Stimulated activated CD4-positive, alpha-beta T cell treated with anti-CD3 and anti-CD28 coated beads, Interleukin-1b, Interleukin-23, amount 100 ng/mL, for 4 hours (primary cell): ENCODE results near the gene RASL11B.

Experiments used
- DNase-seq, 2 donors: peaks; one replicate each; pipeline ENCODE4 v3.0.0-alpha.2; 2020; ENCODE audit warnings: low read depth in 2 of 2

The RASL11B gene

DNA sequence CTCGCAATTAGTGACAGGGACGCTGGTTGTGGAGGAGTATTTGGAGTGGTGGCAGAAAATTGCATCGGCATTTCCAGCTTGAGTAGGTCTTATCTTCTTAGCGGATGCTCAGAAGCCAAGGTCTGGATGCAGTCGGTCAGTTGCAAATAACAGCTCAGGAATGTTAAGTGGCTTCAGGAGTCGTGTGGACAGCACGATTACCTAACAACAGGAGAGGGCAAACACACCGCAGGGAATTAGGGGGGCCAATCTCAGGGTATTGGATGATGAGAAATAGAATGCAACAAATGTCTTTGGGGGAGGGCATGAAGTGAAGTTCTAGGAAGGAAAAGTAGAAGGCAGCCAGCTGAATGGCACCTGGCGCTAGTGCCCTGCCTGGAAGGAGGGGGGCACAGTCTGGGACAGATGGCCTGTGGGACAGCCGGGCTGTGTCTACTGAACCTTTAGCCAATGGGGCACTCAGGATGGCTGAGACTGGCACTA, 11.8 kb downstream of the RASL11B start:
- no peak for DNase-seq

DNA sequence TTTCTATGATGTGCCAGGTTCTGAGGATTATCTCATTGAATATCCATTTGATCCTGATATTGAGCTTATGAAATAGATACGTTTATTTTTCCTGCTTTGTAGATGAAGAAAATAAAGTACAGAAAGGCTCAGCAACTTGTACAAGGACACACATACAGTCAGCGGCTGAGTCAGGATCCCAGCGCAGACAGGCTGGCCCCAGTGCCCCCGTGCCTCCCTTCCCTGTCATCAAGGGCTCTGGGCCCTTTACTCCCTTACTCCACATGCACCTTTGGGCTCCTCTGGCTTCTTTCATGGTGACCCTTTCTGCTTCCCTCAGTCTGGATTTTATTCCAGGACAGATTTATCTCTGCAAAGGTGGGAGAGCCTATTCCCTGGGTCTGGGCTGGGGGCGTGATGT, 12.8 kb downstream of the RASL11B start:
- no peak for DNase-seq

DNA sequence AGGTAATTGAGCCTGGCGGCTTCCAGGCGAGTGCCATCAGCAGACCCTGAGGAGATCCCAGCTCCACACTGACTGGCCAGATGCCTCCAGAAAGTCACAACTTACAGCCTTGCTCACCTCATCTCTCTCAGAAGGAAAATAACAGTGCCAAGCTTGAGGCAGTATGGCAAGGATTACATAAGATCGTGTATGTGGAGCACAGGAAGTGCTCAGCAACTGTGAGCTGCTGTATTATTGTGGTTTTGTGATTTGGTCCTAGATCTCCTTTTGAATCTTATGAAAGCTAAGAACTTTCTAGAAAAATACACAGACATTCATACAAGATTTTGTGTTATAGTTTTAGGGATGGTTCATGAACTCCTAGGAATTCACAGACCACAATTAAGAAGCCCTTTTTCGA, 14.0 kb downstream of the RASL11B start:
- no peak for DNase-seq

DNA sequence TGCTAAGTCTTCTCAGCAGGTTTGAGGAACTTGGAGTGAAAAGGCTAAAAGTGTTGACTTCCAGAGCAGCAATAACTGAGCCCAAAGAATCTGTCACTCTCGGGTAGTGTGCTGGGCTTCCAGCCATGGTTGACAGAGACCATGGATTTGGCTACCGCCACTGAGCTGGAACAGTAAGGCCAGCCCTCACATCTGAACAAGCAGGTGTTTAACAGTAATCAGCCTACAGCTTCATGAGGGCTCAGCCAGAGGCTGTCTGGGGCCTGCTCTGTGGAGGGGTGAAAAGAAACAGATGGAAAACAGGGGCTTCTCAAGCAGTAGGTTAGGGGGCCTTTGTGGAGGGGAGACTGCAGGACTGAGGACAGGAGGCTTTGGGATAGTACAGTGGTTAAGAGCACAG, 14.9 kb downstream of the RASL11B start:
- DNase-seq: no peak

DNA sequence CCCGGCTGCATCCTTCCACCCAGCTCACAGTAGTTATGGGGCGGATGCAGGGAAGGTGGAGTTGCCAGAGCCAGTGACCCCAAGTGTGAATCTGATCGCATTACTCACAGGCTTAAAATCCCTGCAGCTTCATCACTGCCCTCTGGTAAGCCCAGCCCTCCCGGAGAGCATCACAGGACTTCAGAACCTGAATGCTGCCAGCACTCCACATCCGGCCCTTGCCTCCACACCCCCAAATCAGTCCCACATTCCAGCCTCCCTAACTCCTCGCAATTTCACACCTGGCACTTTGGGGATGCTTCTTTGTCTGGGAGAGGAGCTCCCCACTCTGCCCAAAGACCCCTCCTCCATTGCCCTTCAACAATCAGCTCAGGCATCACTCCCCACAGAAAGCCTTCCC, 15.6 kb downstream of the RASL11B start:
- DNase-seq: no peak

DNA sequence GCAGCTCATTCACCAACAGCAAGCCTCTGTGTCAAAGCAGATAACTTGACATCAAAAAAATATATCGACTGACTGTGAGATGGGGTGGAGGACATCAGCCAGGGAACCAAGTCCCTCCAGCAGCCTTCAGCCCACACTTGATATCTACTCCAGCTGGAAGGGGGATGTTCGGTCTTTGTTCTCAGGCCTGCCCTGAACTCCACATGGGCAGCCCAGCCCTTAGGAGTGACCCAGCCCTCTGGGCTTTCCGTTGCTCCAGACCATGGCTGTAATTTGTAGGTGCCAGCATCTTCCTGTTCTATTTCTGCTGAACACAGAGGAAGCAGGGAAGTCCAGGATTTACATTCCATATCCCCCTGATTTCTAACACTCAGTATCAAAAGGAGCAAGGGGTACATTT, 17.4 kb downstream of the RASL11B start:
- no peak for DNase-seq

DNA sequence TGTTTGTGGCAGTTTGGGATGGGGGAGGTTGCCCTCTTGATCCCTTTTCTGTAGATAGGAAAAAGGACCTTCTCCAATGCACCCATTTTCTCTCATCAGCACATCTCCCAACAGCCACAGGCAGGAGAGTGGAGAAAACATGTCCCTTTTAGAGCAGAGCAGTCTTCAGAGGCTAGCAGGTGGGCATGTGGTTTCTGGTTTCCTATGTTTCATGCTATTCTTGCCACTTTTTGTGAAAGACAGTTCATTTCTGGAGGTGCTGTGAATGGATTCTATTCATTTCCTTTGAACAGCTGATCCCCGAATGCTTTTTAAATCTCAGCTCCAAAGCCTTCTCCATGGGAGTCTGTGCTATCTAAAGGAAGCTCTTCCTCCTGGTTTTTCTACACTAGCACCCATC, 18.9 kb downstream of the RASL11B start:
- DNase-seq: no peak

DNA sequence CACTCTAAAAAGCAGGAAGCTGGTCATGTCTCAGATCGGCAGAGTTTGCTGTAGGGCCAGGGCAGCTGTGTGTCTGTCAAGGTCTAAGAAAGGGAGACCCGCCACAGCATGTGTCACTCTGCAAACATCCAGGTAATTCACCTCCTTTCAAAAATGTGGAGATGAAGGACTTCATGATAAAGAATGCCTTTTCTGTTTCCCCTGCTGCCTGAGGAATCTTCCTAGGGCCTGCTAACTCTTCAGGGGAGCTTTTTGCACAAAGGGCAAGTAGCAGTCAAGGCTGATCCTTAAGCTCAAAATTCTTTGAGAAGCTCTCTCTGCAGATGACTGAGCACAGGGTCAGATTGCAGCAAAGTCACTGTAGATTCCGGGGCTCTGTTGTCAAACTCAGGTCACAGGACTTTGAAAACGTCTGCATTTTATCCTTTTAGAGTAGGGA, 21.1 kb downstream of the RASL11B start:
- no peak for DNase-seq

DNA sequence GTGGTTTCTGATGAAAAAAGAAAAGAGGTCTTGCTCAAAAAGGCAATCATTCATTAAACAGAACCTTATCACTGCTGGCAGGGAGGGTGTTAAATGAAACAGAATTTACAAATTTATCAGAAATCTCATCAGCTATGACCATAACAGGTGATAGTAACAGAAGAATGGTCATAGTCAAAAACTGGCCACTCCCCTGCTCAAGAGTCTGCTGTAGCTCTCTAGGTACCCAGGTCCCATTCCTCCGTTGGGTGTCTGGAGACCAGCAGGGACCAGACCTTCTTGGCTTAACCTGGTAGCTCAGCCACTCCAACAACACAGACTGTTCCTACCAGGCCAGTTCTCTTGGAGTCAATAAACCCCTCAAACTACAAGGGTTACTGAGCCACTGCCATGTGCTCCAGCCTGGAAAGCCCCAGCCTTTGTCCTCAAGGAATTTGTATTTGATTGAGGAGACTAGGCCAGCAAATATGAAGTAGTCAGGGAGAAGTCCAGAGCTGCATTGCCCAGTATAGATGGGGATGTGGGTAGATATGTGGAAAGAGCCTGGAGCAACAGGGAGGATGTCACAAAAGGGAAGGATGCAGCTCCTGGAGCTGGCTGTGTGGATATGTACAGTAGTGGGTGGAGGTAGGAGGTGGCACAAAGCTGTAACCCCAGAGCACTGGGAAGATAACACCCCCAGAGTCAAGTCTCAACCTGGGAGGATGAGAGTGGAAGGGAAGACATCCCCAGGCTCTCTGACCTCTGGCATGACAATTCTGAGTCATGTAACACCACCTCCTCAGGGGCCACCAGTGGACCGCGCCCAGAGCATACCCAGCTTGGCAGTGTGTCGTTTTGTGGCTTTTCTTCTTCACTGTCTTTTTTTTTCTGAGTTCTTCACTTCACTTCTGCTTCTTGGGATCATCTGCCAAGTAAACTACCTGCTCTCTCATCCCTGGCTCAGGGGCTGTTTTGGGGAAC, 21.9 kb downstream of the RASL11B start:
- DNase-seq: no peak

DNA sequence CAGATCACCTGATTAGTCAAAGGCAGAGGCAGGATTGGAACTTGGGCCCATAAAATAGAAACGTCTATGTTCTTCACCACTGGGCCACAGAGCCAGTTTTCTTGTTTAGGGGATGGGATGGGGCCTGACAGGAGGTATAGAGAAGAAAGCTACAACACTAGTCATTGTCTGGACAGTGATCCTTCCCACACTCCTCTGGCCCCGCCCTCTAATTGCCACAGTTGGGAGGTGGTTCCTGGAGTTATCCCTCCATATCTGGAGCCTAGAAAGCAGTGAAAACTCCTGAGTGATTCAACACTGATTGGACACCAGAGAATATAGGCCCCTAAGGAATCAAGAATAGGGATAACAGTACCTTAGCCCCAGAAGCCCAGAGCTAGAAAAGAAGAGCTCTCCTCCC, 22.9 kb downstream of the RASL11B start:
- DNase-seq: no peak

DNA sequence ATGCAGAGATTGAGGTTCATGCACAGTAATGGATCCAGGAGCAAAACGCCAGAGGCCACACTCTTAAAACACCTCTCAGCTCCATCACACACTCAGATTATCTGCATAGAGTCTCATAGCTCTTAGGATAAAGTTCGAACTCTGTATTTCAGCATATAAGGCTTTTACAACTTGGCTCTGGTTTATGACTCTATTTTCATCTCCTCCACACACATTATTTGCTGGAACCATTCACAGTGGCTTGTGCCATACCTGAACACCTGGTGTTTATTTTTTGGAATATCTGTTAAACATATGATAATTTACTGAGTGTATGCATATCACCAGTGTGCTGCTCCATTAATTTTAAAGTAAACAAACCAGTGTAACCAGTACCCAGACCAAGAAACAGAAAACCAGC, 27.2 kb downstream of the RASL11B start:
- no peak for DNase-seq

DNA sequence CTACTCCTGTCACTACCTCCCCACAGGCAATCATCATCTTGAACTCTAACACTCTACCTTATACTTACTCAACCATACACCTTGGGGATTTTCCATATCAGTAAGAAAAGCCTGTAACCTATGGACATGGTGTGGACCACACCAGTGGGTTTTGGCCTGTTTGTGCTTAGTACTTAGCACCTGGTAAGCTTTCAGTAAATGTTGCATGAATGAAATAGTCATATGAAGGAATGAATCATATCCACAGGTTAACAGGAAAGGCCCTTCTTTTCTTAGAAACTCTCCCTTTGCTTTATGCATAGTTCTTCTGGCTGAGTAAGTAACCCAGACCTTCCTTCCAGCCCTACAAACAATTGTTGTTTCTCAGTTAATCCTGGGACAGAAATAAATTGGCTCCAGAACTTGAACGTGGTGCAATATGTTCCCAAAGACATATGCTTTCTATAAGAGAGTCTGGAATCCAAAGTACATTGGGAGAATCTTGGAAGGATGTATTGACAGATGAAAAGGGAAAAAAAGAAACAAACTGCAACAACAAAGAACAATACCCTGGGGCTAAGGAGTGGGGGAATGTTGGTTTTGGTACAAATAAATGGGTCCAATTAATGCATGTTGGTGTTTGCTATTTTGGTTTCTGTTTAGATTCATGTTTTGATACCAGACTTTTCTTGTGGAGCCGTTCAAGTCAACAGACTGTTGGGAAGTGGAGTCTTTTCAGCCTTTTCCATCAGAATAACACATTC, 27.8 kb downstream of the RASL11B start:
- DNase-seq: no peak

DNA sequence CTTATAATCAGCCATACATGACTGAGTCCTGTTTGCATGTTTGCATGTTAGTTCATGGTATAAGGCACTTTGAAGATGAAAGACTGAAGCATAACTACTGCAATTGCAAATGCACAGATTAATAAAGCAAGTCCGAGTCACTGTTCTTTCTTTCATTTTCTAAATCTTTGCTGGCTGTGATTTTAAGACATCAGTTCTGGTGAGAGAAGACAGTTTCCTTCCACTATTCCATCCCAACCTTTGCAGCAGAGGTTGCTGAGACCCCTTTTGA, 28.3 kb downstream of the RASL11B start:
- no peak for DNase-seq

DNA sequence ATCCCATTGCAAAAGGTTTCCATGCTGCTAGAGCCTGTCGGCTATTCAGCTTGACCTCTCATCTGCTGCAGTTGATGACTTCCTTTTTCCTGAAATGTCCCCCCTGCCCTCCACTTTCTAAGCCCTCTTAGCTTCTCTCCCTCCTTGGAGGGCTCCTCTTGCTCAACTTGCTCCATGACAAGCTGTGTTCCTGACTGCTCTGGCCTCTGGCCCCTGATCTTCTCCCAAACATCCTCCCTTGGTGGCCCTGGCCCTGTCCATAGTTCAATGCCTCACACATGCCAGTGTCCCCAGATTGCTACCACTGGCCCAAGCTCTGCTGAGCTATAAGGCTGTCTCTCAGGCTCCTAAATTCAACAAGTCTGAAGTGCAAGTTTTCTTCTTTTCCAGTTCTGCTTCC, 29.6 kb downstream of the RASL11B start:
- no peak for DNase-seq

DNA sequence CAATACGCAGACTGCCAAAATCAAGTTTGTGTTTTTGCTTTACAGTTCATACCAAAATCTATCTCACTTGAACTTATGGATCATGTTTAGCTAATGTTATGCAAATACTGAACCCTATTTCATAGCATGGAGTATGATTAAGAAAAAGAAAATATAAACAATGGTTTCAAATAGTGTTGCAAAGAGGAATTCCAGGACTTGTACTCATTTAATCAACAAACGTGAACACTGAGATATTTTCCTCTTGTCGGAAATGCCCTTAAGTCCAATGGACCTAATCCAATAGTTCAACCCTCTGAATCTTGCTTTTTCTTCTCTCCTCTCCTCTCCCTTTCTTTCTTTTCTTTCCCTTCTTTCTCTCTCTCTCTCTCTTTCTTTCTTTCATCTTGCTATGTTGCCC, 30.8 kb downstream of the RASL11B start:
- DNase-seq: no peak

DNA sequence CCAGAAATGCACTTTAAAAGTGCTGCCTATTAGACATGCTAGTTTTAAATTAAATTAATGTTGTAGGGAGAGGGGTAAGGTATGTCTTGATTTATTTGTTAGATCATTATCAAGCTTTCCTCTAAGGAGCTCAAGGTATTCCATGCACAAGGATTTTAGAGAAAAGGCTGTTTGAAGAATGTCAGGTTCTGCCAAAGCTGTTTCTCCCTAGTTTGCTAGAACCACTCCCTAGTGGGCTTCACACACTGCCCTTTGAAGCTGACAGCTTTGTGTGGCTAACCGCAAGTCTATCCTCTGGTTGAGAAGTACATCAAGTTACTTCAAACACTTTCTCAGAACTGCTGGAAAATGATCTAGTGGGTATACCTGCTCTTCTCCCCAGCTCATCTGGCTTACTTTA, 32.3 kb downstream of the RASL11B start:
- DNase-seq: no peak

DNA sequence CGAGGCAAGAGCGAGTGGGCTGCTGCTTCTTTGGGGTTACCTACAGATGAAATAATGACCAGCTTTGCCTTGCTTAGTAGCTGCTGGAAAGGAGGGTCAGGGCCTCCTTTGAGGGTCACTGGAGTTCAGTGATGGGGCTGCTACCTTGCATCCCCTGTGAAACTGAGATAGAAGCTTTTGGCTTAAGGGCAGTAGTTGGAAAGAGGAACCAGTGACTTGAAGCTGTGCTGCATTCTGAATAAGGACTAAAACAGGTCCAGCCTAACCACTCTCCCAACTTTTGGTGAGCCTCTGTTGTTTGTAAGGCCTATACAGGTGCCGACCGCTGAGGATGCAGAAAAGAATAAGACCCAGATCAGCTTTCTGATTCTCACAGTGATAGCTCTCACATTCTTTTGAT, 41.2 kb downstream of the RASL11B start:
- DNase-seq: no peak

DNA sequence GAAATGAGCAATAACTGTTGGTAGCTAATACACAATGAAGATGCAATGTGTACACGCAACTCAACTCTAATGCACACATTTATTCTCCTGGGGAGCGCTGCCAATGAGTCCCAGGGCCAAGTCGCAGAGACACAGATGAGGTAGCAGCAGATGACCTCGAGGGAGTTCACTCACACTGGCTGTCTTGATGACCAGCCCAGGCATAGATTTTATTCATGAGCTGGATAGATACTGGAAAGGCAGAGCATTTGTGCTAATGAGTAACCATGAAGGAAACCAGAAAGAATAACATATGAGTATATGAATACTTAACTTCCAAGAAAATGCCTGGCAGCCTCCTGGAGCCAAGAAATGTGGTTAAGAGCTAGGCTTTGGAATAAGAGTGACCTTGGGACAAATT, 42.3 kb downstream of the RASL11B start:
- DNase-seq: no peak

DNA sequence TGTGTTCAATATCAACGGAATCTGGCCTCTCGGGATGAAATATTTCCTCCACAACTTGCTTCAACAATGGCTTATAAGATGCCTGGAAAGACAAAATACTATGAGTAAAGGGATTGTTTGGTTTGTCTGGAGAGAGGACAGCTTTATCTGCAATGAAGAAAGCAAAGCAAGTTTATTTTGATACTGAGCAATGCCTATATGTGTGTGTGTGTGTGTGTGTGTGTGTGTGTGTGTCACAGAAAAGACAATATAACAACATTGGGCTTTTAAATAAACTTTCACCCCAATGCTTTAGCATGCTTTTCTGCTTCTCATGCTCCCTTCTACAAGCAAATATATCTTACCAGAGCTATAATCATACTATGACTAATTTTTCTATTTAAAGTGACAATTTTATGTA, 45.4 kb downstream of the RASL11B start:
- no peak for DNase-seq

DNA sequence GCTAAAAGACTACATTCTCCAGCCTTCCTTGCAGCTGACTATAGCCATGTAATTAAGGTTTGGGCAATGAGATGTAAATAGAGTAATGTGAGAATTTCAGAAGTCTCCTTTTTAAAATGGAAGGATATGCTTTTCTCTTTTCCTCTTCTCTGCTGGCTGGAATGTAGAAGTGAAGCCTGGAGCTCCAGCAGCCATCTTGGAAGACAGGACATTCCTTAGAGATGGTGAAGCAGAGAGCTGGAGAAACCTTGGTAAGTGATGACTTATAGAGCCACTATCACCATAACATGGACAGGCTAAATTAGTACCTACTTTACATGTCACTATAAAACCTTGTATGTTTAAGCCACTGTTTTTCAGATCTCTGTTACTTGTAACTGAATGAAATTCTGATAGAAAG, 48.0 kb downstream of the RASL11B start:
- DNase-seq: no peak

DNA sequence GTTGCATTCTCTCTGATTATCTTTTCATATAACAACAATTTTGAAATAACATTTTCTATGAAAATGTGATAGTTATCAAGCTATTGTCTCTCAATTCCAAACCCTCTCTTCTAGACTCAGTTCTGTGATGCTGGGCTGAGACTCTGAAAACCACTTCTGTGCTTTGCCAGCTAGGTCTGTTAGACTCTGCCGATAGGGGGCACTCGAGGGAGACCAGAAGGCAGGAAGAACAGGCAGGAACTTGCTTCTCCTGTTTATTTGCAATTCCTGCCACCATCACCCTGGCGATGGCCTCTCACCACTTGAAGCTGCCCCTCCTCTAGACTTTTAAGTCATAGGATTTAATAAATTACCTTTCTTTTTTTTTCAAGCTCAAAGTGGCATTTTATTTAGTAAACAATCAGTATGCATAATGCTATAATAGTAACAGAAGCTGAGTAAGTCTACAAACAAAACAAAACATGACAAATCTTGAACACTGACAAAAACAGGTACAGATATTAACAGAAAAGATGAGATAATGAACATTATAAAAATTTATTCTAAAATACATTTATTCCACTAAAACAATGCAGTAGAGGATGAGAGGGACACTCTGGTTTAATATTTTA, 49.7 kb downstream of the RASL11B start:
- DNase-seq: peak; percentile 47 to 52

DNA sequence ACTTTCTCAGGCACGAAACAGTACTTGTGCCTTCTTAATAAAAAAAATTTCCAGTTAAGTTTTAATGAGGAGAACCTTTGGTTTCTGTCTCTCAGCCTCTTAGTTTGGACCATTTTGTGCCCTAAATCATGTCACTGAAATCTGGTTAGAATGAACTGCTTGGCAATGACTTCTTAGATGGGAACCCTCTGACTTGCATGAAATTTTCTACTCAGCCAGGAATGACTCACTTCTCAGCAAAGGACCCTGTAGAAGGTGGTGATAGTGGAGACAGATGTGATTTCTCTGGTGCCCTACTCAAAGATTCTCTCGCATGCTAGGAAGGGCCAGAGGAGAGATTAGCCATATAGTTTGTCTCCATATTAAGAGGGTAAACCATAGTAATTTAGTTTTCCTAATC, 50.5 kb downstream of the RASL11B start:
- DNase-seq: no peak
